Activated naive CD4-positive, alpha-beta T cell treated with anti-CD3 and anti-CD28 coated beads for 36 hours (primary cell): ENCODE measurements around the gene HMCES. TPM values are rescaled to one million over a fixed set of nuclear protein-coding genes. Genes with fewer than 3 reads are reported as not detected.

Experiments used
- CTCF ChIA-PET: fragments of 350-600 bp; sonication (Branson Sonifier 250); formaldehyde crosslinking; loops from one replicate; lab custom pipeline; 2021; ENCODE audit warnings: antibody characterized with exemption; lab: Charles Lee
- DNase-seq: peaks from one replicate; pipeline ENCODE4 v3.0.0-alpha.2; 2020
- H3K27ac Mint-ChIP-seq: one replicate; pipeline ENCODE4 v1.8.0; 2021; ENCODE audit warnings: mild to moderate bottlenecking, mixed read lengths
- H3K27me3 Mint-ChIP-seq: one replicate; pipeline ENCODE4 v1.8.0; 2021; ENCODE audit warnings: low read depth, mixed read lengths
- H3K36me3 Mint-ChIP-seq: one replicate; pipeline ENCODE4 v1.8.0; 2021; ENCODE audit warnings: low read depth, mixed read lengths
- H3K4me1 Mint-ChIP-seq: one replicate; pipeline ENCODE4 v1.8.0; 2021; ENCODE audit warnings: low read depth, mixed read lengths
- H3K4me3 Mint-ChIP-seq: one replicate; pipeline ENCODE4 v1.8.0; 2021; ENCODE audit warnings: mild to moderate bottlenecking, moderate library complexity, mixed read lengths
- H3K9me3 Mint-ChIP-seq: one replicate; pipeline ENCODE4 v1.8.0; 2021; ENCODE audit warnings: mixed read lengths
- intact Hi-C: fragments of 100-400 bp; cut with micrococcal nuclease; formaldehyde crosslinking; loops from one replicate; pipeline ENCODE4 v1.15.1; 2023
- total RNA-seq, 2 experiments: library from RNA; stranded (reverse); gene quantifications; one replicate each; pipeline ENCODE4 v1.2.3, GENCODE V29; 2021

The HMCES gene
- total RNA-seq, 2 experiments from 2014 or later = 35.0 to 35.8 TPM

- Mint-ChIP-seq H3K27ac (no peak overlapping the region), H3K36me3 (peaks cover 9% of the 10 kb centered on the region), H3K4me3 (no peak overlapping the region), H3K4me1 (peaks cover 31% of the 10 kb centered on the region), H3K27me3 (no peaks in the 10 kb centered on the region), H3K9me3 (no peaks in the 10 kb centered on the region)
- CTCF ChIA-PET = interaction anchor here (0.7 to 1.5 kb wide), 6 partner anchors 10 to 340 kb away, joined by 3 to 5 read pairs (median 4); no protein-coding TSS in a partner anchor
- no peak for DNase-seq
- intact Hi-C loops = loop anchor here (10.0 kb wide), 1 partner anchor 316 kb away; the partner anchor contains the start of gene CFAP92
Measured at GRCh38 chr3:129310111-129311011, 31.7 kb downstream of the HMCES start.

DNA sequence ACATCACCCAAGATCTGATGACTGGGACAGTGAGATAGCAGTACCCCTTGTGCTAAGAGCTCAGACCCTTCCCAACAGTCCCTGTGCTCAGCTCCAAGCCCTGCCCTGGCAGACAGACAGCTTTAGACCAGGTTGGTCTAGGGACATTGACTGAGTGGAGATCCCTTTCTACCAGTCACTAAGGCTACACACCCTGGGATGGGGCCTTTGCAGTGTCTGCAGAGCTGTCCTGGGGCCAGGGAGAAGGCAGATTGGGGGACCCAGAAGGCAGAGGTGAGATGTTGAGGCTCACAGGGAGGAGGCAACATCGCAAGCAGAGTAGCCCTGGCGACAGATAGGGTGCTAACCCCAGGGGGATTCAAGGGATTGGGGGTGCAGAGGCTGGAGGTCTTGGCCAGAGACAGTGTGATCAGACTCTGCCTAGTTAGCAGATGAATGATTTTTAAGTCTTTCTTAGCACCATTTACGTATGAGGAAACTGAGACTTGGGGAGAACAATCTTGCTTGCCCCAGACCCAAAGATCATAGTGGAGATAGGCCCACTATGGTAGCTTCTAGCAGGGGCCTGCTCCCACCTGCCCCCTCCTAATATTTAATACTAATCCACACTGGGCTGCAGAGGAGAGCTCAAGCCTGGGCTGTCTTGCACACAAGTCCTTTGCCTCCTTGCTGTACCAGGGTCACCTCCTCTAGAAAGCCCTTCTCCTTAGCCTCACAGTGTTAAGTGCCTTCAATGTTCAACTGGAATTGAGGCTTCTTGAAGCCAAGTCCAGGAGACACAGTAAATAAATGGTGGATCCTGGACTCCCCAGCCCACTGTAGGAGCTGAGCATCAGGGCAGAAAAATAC lies 32.6 kb downstream of the HMCES start:
- H3K36me3 Mint-ChIP-seq = peaks cover 5% of the 10 kb centered on the region
- no peak for DNase-seq
- H3K27me3 Mint-ChIP-seq = no peaks in the 10 kb centered on the region
- intact Hi-C loops = loop anchor here (10.0 kb wide), 1 partner anchor 316 kb away; the partner anchor contains the start of gene CFAP92
- CTCF ChIA-PET = interaction anchor here (0.7 to 1.5 kb wide), 5 partner anchors 11 to 341 kb away, joined by 3 to 5 read pairs (median 4); no protein-coding TSS in a partner anchor
- H3K4me3 Mint-ChIP-seq = no peak overlapping the region
- H3K27ac Mint-ChIP-seq = no peak overlapping the region
- H3K9me3 Mint-ChIP-seq = no peaks in the 10 kb centered on the region
- H3K4me1 Mint-ChIP-seq = peaks cover 22% of the 10 kb centered on the region

GRCh38 chr3:129312021-129312639 lies 33.5 kb downstream of the HMCES start:
- no peaks in the 10 kb centered on the region for H3K27me3 Mint-ChIP-seq
- H3K9me3 Mint-ChIP-seq = no peaks in the 10 kb centered on the region
- H3K36me3 Mint-ChIP-seq = peaks cover 2% of the 10 kb centered on the region
- H3K4me3 Mint-ChIP-seq = no peak overlapping the region
- CTCF ChIA-PET = interaction anchor here (1.5 kb wide), 2 partner anchors 12 to 342 kb away, joined by 3 to 5 read pairs; no protein-coding TSS in a partner anchor
- peaks cover 18% of the 10 kb centered on the region for H3K4me1 Mint-ChIP-seq
- H3K27ac Mint-ChIP-seq = no peak overlapping the region
- intact Hi-C loops = loop anchor here (10.0 kb wide), 1 partner anchor 317 kb away; the partner anchor contains the start of gene CFAP92
- DNase-seq = no peak

- H3K27me3 Mint-ChIP-seq = no peaks in the 10 kb centered on the region
- no peak overlapping the region for H3K27ac Mint-ChIP-seq
- no peak for DNase-seq
- H3K4me1 Mint-ChIP-seq = peaks cover 20% of the 10 kb centered on the region
- H3K36me3 Mint-ChIP-seq = peaks cover 2% of the 10 kb centered on the region
- CTCF ChIA-PET = no interaction called here
- no peaks in the 10 kb centered on the region for H3K9me3 Mint-ChIP-seq
- intact Hi-C loops = loop anchor here (10.0 kb wide), 1 partner anchor 318 kb away; the partner anchor contains the start of gene CFAP92
- H3K4me3 Mint-ChIP-seq = no peak overlapping the region
Measured at GRCh38 chr3:129312671-129313414, 34.2 kb downstream of the HMCES start.

DNA sequence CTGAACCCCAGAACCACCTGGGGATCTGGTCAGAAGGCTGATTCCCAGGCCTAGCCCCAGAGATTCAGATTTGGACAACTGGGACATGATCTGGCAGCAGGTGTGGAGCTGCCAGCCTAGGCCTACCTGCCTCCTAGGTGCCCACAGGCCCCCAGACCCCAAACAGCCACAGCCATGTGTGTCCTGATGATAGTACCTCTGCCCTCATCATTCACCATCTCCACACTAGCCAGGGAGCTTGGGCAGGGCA lies 34.7 kb downstream of the HMCES start:
- Mint-ChIP-seq H3K4me3 (peak overlapping the region; percentile 19), H3K36me3 (peaks cover 2% of the 10 kb centered on the region), H3K9me3 (no peaks in the 10 kb centered on the region), H3K4me1 (peaks cover 20% of the 10 kb centered on the region), H3K27ac (no peak overlapping the region), H3K27me3 (no peaks in the 10 kb centered on the region)
- CTCF ChIA-PET = no interaction called here
- DNase-seq = no peak
- intact Hi-C loops = loop anchor here (10.0 kb wide), 1 partner anchor 319 kb away; the partner anchor contains the start of gene CFAP92

- H3K27ac Mint-ChIP-seq = peak overlapping the region; percentile 25
- DNase-seq = no peak
- H3K4me1 Mint-ChIP-seq = peaks cover 15% of the 10 kb centered on the region
- intact Hi-C loops = loop anchor here (10.0 kb wide), 1 partner anchor 319 kb away; the partner anchor contains the start of gene CFAP92
- CTCF ChIA-PET = no interaction called here
- H3K27me3 Mint-ChIP-seq = no peaks in the 10 kb centered on the region
- peaks cover 2% of the 10 kb centered on the region for H3K36me3 Mint-ChIP-seq
- H3K9me3 Mint-ChIP-seq = no peaks in the 10 kb centered on the region
- peak overlapping the region; percentile 96 for H3K4me3 Mint-ChIP-seq
Measured at GRCh38 chr3:129313665-129314385, 35.2 kb downstream of the HMCES start.

DNA sequence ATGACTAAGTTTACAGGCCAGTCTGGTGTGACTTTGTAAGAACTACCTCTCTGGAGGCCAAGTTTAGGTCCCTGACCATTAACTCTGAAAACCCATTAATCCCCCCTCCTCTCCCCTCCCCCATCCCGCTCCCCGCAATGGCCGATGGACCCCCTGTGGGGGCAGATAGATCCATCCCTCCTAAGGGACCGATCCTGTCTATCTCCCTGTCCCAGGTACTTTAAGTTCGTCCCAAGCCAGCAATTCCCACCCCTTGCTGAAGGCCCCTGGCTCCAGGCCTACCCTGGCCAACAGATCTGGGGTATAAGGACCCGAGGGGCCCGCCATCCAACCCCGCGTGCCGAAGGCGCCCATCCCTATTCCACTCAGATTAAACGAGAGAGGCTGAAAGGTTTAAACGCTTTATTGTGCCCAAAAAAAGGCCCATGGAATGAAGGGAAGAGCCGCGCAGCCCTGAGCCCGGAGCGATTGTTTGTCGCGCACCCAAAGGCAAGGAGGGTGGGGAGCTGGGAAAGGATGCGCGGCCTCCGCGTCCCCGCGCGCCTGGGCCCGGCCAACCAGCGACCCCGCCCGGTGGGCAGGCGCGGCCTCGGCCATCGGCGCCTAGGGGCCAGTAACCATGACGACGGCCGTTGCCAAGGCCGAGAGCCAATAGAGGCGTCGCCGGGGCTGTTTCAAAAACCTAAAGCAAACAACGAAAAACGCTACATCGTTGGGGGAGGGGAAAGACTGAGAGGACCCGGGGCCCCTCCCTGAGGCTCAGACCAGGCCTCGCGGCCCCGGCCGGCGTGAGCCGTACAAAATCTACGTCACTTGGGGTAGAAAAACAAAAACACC lies 35.9 kb downstream of the HMCES start:
- peaks cover 2% of the 10 kb centered on the region for H3K36me3 Mint-ChIP-seq

GRCh38 chr3:129315223-129315997 lies 36.7 kb downstream of the HMCES start:
- Mint-ChIP-seq H3K36me3 (peaks cover 2% of the 10 kb centered on the region), H3K4me1 (peaks cover 14% of the 10 kb centered on the region), H3K4me3 (peak overlapping the region; percentile 96), H3K9me3 (no peaks in the 10 kb centered on the region), H3K27ac (peak overlapping the region; percentile 94), H3K27me3 (no peaks in the 10 kb centered on the region)
- intact Hi-C loops = loop anchor here (1.0 to 10.0 kb wide), 2 partner anchors 194 to 321 kb away; partner anchors contain the start of genes CFAP92 and RAB43
- DNase-seq = peak; percentile 44
- CTCF ChIA-PET = interaction anchor here (0.6 to 2.3 kb wide), 17 partner anchors 11 to 1578 kb away, joined by 3 to 15 read pairs (median 4); partner anchors contain the start of genes COPG1, HMCES and IFT122

More for the DNA sequence above, 35.9 kb downstream of the HMCES start:
- Mint-ChIP-seq H3K9me3 (no peaks in the 10 kb centered on the region), H3K4me1 (peaks cover 14% of the 10 kb centered on the region), H3K27ac (peak overlapping the region; percentile 22), H3K27me3 (no peaks in the 10 kb centered on the region), H3K4me3 (peak overlapping the region; percentile 96)
- intact Hi-C loops = loop anchor here (1.0 to 10.0 kb wide), 2 partner anchors 193 to 320 kb away; partner anchors contain the start of genes CFAP92 and RAB43
- CTCF ChIA-PET = interaction anchor here (0.7 to 2.3 kb wide), 3 partner anchors 31 to 1579 kb away, joined by 3 to 15 read pairs (median 4); no protein-coding TSS in a partner anchor
- peak; percentile 83 for DNase-seq

GRCh38 chr3:129315998-129316247 lies 37.3 kb downstream of the HMCES start:
- intact Hi-C loops = loop anchor here (1.0 to 10.0 kb wide), 9 partner anchors 34 to 345 kb away; partner anchors contain the start of genes CFAP92, CNBP, COPG1 and HMCES
- H3K27ac Mint-ChIP-seq = peak overlapping the region; percentile 85
- peak overlapping the region; percentile 96 for H3K4me3 Mint-ChIP-seq
- peaks cover 2% of the 10 kb centered on the region for H3K36me3 Mint-ChIP-seq
- DNase-seq = no peak
- no peaks in the 10 kb centered on the region for H3K27me3 Mint-ChIP-seq
- peaks cover 14% of the 10 kb centered on the region for H3K4me1 Mint-ChIP-seq
- H3K9me3 Mint-ChIP-seq = no peaks in the 10 kb centered on the region
- CTCF ChIA-PET = interaction anchor here (0.6 to 2.3 kb wide), 17 partner anchors 11 to 441 kb away, joined by 3 to 15 read pairs (median 4); partner anchors contain the start of genes COPG1, HMCES and IFT122
